ENCODE results near the gene COL6A1.

DNA sequence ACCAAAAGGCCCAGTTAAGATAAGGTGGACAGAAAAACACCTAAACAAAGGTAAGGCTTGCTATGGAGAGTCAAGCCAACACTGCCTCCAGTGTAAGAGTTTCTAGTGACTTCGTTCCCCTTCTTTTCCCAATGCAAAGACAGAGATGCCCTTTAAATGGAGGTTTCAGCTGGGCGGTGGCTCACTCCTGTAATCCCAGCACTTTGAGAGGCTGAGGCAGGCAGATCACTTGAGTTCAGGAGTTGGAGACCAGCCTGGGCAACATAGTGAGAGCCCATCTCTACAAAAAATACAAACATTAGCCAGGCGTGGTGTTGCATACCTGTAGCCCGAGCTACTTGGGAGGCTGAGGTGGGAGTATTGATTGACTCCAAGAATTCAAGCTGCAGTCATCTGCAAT, 24.0 kb upstream of the COL6A1 start:
- TF ChIP-seq CTCF (conservative IDR thresholded peaks at IDR 0.05; ENCODE audit: low read length) (no peak), EZH2phosphoT487 (IDR thresholded peaks at IDR 0.05; ENCODE audit: borderline replicate concordance, low read depth, low read length) (no peak)
